Gastroesophageal sphincter (tissue), 3 donors: ENCODE measurements around the gene LGR5.

Experiments used
- EP300 ChIP-seq: sonication (generic); formaldehyde crosslinking; IDR thresholded peaks from one replicate; pipeline ENCODE4 v1.6.1; 2017; ENCODE audit warnings: antibody characterized with exemption, mild to moderate bottlenecking
- POLR2A ChIP-seq, 2 donors: fragments of 450-650 bp; IDR thresholded peaks; one replicate each; pipeline ENCODE4 v1.6.1; 2017; ENCODE audit warnings: antibody characterized with exemption in 2 of 2, mild to moderate bottlenecking in 2 of 2, moderate library complexity in 1 of 2
- POLR2AphosphoS5 ChIP-seq: sonication (generic); formaldehyde crosslinking; IDR thresholded peaks from one replicate; pipeline ENCODE4 v1.6.1; 2017; ENCODE audit warnings: antibody characterized with exemption
- TF ChIP-seq, protein P1 (sequence below), 4 experiments: fragments of 200-600 bp in 2 of 4; fragments of 450-650 bp in 2 of 4; sonication (generic) in 1 of 4; IDR thresholded peaks; one replicate each; pipeline ENCODE4 v1.5.1; 2017 to 2019; ENCODE audit warnings: antibody characterized with exemption in 4 of 4, mild to moderate bottlenecking in 2 of 4, moderate library complexity in 2 of 4

DNA sequence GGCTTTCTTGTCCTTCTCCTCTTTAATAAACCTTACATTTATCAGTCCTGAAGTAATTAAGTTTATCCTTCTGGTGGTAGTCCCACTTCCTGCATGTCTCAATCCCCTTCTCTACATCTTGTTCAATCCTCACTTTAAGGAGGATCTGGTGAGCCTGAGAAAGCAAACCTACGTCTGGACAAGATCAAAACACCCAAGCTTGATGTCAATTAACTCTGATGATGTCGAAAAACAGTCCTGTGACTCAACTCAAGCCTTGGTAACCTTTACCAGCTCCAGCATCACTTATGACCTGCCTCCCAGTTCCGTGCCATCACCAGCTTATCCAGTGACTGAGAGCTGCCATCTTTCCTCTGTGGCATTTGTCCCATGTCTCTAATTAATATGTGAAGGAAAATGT lies 144.8 kb downstream of the LGR5 start:
- TF ChIP-seq, protein P1, sequence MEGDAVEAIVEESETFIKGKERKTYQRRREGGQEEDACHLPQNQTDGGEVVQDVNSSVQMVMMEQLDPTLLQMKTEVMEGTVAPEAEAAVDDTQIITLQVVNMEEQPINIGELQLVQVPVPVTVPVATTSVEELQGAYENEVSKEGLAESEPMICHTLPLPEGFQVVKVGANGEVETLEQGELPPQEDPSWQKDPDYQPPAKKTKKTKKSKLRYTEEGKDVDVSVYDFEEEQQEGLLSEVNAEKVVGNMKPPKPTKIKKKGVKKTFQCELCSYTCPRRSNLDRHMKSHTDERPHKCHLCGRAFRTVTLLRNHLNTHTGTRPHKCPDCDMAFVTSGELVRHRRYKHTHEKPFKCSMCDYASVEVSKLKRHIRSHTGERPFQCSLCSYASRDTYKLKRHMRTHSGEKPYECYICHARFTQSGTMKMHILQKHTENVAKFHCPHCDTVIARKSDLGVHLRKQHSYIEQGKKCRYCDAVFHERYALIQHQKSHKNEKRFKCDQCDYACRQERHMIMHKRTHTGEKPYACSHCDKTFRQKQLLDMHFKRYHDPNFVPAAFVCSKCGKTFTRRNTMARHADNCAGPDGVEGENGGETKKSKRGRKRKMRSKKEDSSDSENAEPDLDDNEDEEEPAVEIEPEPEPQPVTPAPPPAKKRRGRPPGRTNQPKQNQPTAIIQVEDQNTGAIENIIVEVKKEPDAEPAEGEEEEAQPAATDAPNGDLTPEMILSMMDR (IDR thresholded peaks at IDR 0.05): no peak
- TF ChIP-seq POLR2A (IDR thresholded peaks at IDR 0.05) (no peak), POLR2AphosphoS5 (no peak), EP300 (no peak)
